Measurements from ENCODE around the gene SMG6. TPM values are rescaled to one million over a fixed set of nuclear protein-coding genes. Genes with fewer than 3 reads are reported as not detected.

Gene SMG6
- polyA plus RNA-seq, 2 donors, result 14.0 to 16.7 TPM

- no peak overlapping the region for H3K4me3 ChIP-seq (ENCODE audit: low read depth in 1 of 2, low read length in 2 of 2)
- peaks cover 3 to 5% of the 10 kb centered on the region in 2 donors for H3K4me1 ChIP-seq (ENCODE audit: control insufficient read depth in 2 of 2, insufficient read depth in 2 of 2, low read length in 1 of 2)
- peaks cover 0 to 4% of the 10 kb centered on the region in 2 donors for H3K36me3 ChIP-seq (ENCODE audit: control insufficient read depth in 2 of 2, insufficient read depth in 2 of 2, low read length in 1 of 2)
- 61 to 74% methylated on average over 5 of the region's 5 CpGs for WGBS, 2 donors
- H3K27ac ChIP-seq (ENCODE audit: low read depth in 2 of 2, low read length in 1 of 2), result peak overlapping the region in 1 of 2 donors; percentile 66
- H3K27me3 ChIP-seq (ENCODE audit: control insufficient read depth in 1 of 2, insufficient read depth in 2 of 2, low read length in 2 of 2), result no peaks in the 10 kb centered on the region
- H3K9me3 ChIP-seq (ENCODE audit: control insufficient read depth in 2 of 2, insufficient read depth in 1 of 2, low read depth in 1 of 2, low read length in 1 of 2), result no peaks in the 10 kb centered on the region
Observed at GRCh38 chr17:2111691-2112090, 191.9 kb downstream of the SMG6 start.

GRCh38 chr17:2110436-2110835 lies 193.1 kb downstream of the SMG6 start:
- Histone ChIP-seq H3K27ac (ENCODE audit: low read depth in 2 of 2, low read length in 1 of 2) (no peak overlapping the region), H3K9me3 (ENCODE audit: control insufficient read depth in 2 of 2, insufficient read depth in 1 of 2, low read depth in 1 of 2, low read length in 1 of 2) (no peaks in the 10 kb centered on the region), H3K4me3 (ENCODE audit: low read depth in 1 of 2, low read length in 2 of 2) (no peak overlapping the region), H3K4me1 (ENCODE audit: control insufficient read depth in 2 of 2, insufficient read depth in 2 of 2, low read length in 1 of 2) (peaks cover 5 to 7% of the 10 kb centered on the region in 2 donors), H3K27me3 (ENCODE audit: control insufficient read depth in 1 of 2, insufficient read depth in 2 of 2, low read length in 2 of 2) (no peaks in the 10 kb centered on the region), H3K36me3 (ENCODE audit: control insufficient read depth in 2 of 2, insufficient read depth in 2 of 2, low read length in 1 of 2) (peaks cover 0 to 4% of the 10 kb centered on the region in 2 donors)
- WGBS, 2 donors, result 93 to 96% methylated on average over 6 of the region's 6 CpGs

GRCh38 chr17:2108170-2108569 lies 195.4 kb downstream of the SMG6 start:
- peaks cover 5 to 7% of the 10 kb centered on the region in 2 donors for H3K4me1 ChIP-seq (ENCODE audit: control insufficient read depth in 2 of 2, insufficient read depth in 2 of 2, low read length in 1 of 2)
- 74% methylated on average over 8 of the region's 8 CpGs for whole genome bisulfite sequencing, 2 donors
- H3K9me3 ChIP-seq (ENCODE audit: control insufficient read depth in 2 of 2, insufficient read depth in 1 of 2, low read depth in 1 of 2, low read length in 1 of 2), result no peaks in the 10 kb centered on the region
- H3K27ac ChIP-seq (ENCODE audit: low read depth in 2 of 2, low read length in 1 of 2), result no peak overlapping the region
- no peak overlapping the region for H3K4me3 ChIP-seq (ENCODE audit: low read depth in 1 of 2, low read length in 2 of 2)
- no peaks in the 10 kb centered on the region for H3K27me3 ChIP-seq (ENCODE audit: control insufficient read depth in 1 of 2, insufficient read depth in 2 of 2, low read length in 2 of 2)
- peaks cover 0 to 4% of the 10 kb centered on the region in 2 donors for H3K36me3 ChIP-seq (ENCODE audit: control insufficient read depth in 2 of 2, insufficient read depth in 2 of 2, low read length in 1 of 2)

GRCh38 chr17:2107506-2107905 lies 196.1 kb downstream of the SMG6 start:
- Histone ChIP-seq H3K4me1 (ENCODE audit: control insufficient read depth in 2 of 2, insufficient read depth in 2 of 2, low read length in 1 of 2) (peaks cover 5 to 7% of the 10 kb centered on the region in 2 donors), H3K27ac (ENCODE audit: low read depth in 2 of 2, low read length in 1 of 2) (peak overlapping the region in 1 of 2 donors; percentile 55)

GRCh38 chr17:2107050-2107449 lies 196.5 kb downstream of the SMG6 start:
- peaks cover 5 to 7% of the 10 kb centered on the region in 2 donors for H3K4me1 ChIP-seq (ENCODE audit: control insufficient read depth in 2 of 2, insufficient read depth in 2 of 2, low read length in 1 of 2)
- H3K9me3 ChIP-seq (ENCODE audit: control insufficient read depth in 2 of 2, insufficient read depth in 1 of 2, low read depth in 1 of 2, low read length in 1 of 2), result no peaks in the 10 kb centered on the region
- no peak overlapping the region for H3K4me3 ChIP-seq (ENCODE audit: low read depth in 1 of 2, low read length in 2 of 2)
- WGBS, 2 donors, result 79 to 91% methylated on average over 2 of the region's 2 CpGs
- peaks cover 0 to 4% of the 10 kb centered on the region in 2 donors for H3K36me3 ChIP-seq (ENCODE audit: control insufficient read depth in 2 of 2, insufficient read depth in 2 of 2, low read length in 1 of 2)
- H3K27me3 ChIP-seq (ENCODE audit: control insufficient read depth in 1 of 2, insufficient read depth in 2 of 2, low read length in 2 of 2), result no peaks in the 10 kb centered on the region
- H3K27ac ChIP-seq (ENCODE audit: low read depth in 2 of 2, low read length in 1 of 2), result peak overlapping the region in 1 of 2 donors; percentile 55

More at GRCh38 chr17:2107506-2107905, 196.1 kb downstream of the SMG6 start:
- H3K4me3 ChIP-seq (ENCODE audit: low read depth in 1 of 2, low read length in 2 of 2), result no peak overlapping the region
- 62 to 78% methylated on average over 3 of the region's 3 CpGs for WGBS, 2 donors
- H3K36me3 ChIP-seq (ENCODE audit: control insufficient read depth in 2 of 2, insufficient read depth in 2 of 2, low read length in 1 of 2), result peaks cover 0 to 4% of the 10 kb centered on the region in 2 donors
- no peaks in the 10 kb centered on the region for H3K27me3 ChIP-seq (ENCODE audit: control insufficient read depth in 1 of 2, insufficient read depth in 2 of 2, low read length in 2 of 2)
- H3K9me3 ChIP-seq (ENCODE audit: control insufficient read depth in 2 of 2, insufficient read depth in 1 of 2, low read depth in 1 of 2, low read length in 1 of 2), result no peaks in the 10 kb centered on the region

GRCh38 chr17:2106308-2106955 lies 197.2 kb downstream of the SMG6 start:
- Histone ChIP-seq H3K36me3 (ENCODE audit: control insufficient read depth in 2 of 2, insufficient read depth in 2 of 2, low read length in 1 of 2) (peaks cover 0 to 4% of the 10 kb centered on the region in 2 donors), H3K4me3 (ENCODE audit: low read depth in 1 of 2, low read length in 2 of 2) (no peak overlapping the region), H3K27me3 (ENCODE audit: control insufficient read depth in 1 of 2, insufficient read depth in 2 of 2, low read length in 2 of 2) (no peaks in the 10 kb centered on the region), H3K27ac (ENCODE audit: low read depth in 2 of 2, low read length in 1 of 2) (peak overlapping the region in 1 of 2 donors; percentile 36), H3K9me3 (ENCODE audit: control insufficient read depth in 2 of 2, insufficient read depth in 1 of 2, low read depth in 1 of 2, low read length in 1 of 2) (no peaks in the 10 kb centered on the region), H3K4me1 (ENCODE audit: control insufficient read depth in 2 of 2, insufficient read depth in 2 of 2, low read length in 1 of 2) (peaks cover 5 to 8% of the 10 kb centered on the region in 2 donors)
- WGBS, 2 donors, result 69 to 78% methylated on average over 11 of the region's 11 CpGs

- Histone ChIP-seq H3K4me3 (ENCODE audit: low read depth in 1 of 2, low read length in 2 of 2) (no peak overlapping the region), H3K9me3 (ENCODE audit: control insufficient read depth in 2 of 2, insufficient read depth in 1 of 2, low read depth in 1 of 2, low read length in 1 of 2) (no peaks in the 10 kb centered on the region), H3K27ac (ENCODE audit: low read depth in 2 of 2, low read length in 1 of 2) (no peak overlapping the region), H3K36me3 (ENCODE audit: control insufficient read depth in 2 of 2, insufficient read depth in 2 of 2, low read length in 1 of 2) (peaks cover 0 to 4% of the 10 kb centered on the region in 2 donors), H3K4me1 (ENCODE audit: control insufficient read depth in 2 of 2, insufficient read depth in 2 of 2, low read length in 1 of 2) (peaks cover 5 to 9% of the 10 kb centered on the region in 2 donors), H3K27me3 (ENCODE audit: control insufficient read depth in 1 of 2, insufficient read depth in 2 of 2, low read length in 2 of 2) (no peaks in the 10 kb centered on the region)
- 60 to 65% methylated on average over 1 of the region's 1 CpG for WGBS, 2 donors
Observed at GRCh38 chr17:2105663-2106062, 197.9 kb downstream of the SMG6 start.

- H3K9me3 ChIP-seq (ENCODE audit: control insufficient read depth in 2 of 2, insufficient read depth in 1 of 2, low read depth in 1 of 2, low read length in 1 of 2), result no peaks in the 10 kb centered on the region
- 77 to 82% methylated on average over 9 of the region's 9 CpGs for WGBS, 2 donors
- peaks cover 5 to 9% of the 10 kb centered on the region in 2 donors for H3K4me1 ChIP-seq (ENCODE audit: control insufficient read depth in 2 of 2, insufficient read depth in 2 of 2, low read length in 1 of 2)
- H3K4me3 ChIP-seq (ENCODE audit: low read depth in 1 of 2, low read length in 2 of 2), result no peak overlapping the region
- H3K36me3 ChIP-seq (ENCODE audit: control insufficient read depth in 2 of 2, insufficient read depth in 2 of 2, low read length in 1 of 2), result peaks cover 0 to 4% of the 10 kb centered on the region in 2 donors
- H3K27me3 ChIP-seq (ENCODE audit: control insufficient read depth in 1 of 2, insufficient read depth in 2 of 2, low read length in 2 of 2), result no peaks in the 10 kb centered on the region
- peak overlapping the region in 1 of 2 donors; percentile 45 for H3K27ac ChIP-seq (ENCODE audit: low read depth in 2 of 2, low read length in 1 of 2)
Observed at GRCh38 chr17:2102931-2103809, 200.4 kb downstream of the SMG6 start.

- Histone ChIP-seq H3K4me1 (ENCODE audit: control insufficient read depth in 2 of 2, insufficient read depth in 2 of 2, low read length in 1 of 2) (peaks cover 0 to 6% of the 10 kb centered on the region in 2 donors), H3K9me3 (ENCODE audit: control insufficient read depth in 2 of 2, insufficient read depth in 1 of 2, low read depth in 1 of 2, low read length in 1 of 2) (no peaks in the 10 kb centered on the region), H3K36me3 (ENCODE audit: control insufficient read depth in 2 of 2, insufficient read depth in 2 of 2, low read length in 1 of 2) (peaks cover 0 to 3% of the 10 kb centered on the region in 2 donors), H3K27me3 (ENCODE audit: control insufficient read depth in 1 of 2, insufficient read depth in 2 of 2, low read length in 2 of 2) (no peaks in the 10 kb centered on the region), H3K27ac (ENCODE audit: low read depth in 2 of 2, low read length in 1 of 2) (peak overlapping the region in 1 of 2 donors; percentile 56), H3K4me3 (ENCODE audit: low read depth in 1 of 2, low read length in 2 of 2) (no peak overlapping the region)
- WGBS, 2 donors, result 58 to 65% methylated on average over 15 of the region's 15 CpGs
Observed at GRCh38 chr17:2101448-2102257, 201.9 kb downstream of the SMG6 start.
